ENCODE data around the gene GRIP1. TPM values are rescaled to one million over a fixed set of nuclear protein-coding genes. Genes with fewer than 3 reads are reported as not detected.
A peak's percentile ranks its signal among the peaks of the same experiment; 100 is the strongest.

GRIP1 gene
- polyA plus RNA-seq, 4 donors = 20.0 to 31.7 (median 21.5) TPM

DNA sequence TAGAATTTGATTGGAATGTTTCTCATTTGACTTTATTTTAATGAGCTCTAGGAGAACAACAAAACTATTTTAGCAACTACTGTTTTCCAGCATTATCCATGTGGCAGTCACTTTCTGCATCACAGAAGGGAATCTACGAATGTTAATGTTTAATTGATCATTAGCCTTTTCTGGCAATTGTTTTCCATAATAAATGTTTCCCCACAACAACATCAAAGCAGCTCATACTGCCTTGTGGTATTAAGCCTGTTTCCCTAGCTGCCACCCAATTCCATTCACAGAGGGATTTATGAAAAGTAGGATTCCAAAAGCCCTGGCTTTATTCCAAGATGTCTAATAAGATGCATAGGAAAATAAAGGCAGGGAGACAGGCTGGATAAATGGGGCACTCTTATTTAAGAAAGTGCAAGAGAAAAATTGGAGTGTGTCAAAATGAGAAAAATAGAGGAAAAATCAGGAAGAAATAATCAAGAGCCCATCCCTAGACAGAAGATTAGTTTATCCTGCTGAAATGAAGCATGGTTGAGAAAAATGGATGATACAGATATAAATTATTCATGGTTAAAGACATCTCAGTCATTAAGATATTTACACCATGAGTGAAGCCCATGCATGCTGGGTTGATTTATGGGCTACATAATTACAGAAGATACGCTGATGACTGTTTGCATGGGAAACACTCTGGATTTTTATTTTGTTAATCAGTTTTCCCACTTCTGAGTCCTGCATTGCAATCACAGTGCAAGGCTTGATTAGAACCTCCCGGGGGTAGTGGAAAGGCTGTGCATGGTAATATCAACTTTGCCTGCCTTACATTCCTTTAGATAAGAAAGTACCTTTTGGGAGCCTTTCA, 196.3 kb downstream of the GRIP1 start:
- DNase-seq (ENCODE audit: low read depth in 4 of 4, low spot score in 3 of 4) = no peak

- DNase-seq (ENCODE audit: low read depth in 4 of 4, low spot score in 3 of 4) = no peak
These were observed 210.9 kb downstream of the GRIP1 start for GRCh38 chr12:66467932-66468331.

DNA sequence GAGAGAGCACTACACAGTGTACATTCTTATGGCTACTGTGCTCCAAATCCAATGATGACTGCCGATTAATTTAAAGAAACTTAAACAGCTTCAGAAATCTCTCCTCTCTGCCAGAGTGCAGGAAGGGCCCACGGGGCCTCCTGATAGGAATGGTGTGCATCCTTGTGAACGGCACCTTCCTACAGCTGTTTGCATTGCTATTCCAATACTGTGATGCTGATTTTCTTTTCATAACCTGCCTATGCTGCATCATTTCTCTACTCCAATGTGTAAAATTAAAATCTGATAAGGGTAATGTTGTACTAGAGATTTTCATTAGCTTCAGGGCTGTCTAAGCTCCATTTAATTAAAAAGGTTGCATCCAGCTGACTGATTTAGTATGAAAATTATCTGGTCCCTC, 217.5 kb downstream of the GRIP1 start:
- DNase-seq (ENCODE audit: low read depth in 4 of 4, low spot score in 3 of 4) = no peak

DNA sequence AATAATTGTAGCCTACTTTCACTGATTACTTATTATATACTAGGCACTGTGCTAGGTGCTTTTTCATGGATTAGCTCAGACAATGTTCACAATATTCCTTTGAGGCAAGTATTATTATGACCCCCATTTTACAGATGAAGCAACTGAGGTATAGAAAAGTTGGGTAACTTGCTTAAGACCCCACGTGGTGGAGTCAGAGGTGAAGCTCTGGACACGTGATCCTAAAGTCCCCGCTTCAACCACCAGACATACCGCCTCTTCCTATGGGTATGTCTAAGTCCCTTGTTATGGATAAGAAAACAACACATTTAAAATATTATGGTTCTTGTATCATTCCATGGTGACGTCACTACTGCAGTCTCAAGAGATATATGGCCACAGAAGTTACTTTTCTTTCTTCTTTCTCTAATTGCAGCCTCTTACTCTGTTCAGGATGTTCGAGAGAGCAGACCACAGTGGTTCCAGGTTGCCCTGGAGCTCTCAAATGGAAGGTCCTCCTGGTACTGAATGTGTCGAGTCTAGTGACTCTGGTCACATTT, 218.9 kb downstream of the GRIP1 start:
- no peak for DNase-seq (ENCODE audit: low read depth in 4 of 4, low spot score in 3 of 4)

DNA sequence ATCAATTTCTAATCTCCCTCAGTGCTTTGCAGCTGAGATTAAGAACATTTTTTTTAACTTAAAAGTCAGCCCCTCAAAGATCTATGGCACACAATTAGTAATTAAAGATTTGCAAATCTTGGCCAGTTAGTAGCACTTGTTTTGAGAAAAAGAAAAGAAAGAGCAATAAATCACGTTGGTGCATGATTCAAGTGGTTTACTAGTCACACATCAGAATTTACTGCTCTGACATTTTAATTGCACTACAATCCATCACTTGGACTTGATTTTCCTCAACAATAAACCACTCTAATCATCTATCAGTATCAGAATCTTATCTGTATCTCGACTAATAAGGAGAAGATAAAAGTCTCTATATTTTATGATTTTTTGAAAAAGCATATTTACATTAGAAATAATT, 222.3 kb downstream of the GRIP1 start:
- no peak for DNase-seq (ENCODE audit: low read depth in 4 of 4, low spot score in 3 of 4)

DNA sequence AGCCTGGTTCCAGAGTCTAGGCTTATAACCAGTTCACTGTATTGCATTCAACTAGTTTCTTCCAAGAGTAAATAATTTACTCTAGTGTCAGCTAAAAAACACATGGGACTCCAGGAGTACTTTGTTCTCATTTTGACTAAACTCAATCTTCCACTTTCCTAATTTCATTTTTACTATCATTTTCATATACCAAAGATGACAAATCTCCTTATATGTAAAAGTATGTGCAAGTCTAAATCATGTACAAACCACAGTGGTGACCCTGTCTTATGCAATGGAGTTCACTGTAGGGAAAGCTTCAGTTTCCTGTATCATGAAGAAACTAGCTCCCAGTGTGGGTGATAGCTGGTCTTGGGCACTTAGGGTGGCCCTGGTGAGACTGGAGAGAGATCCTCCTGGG, 225.0 kb downstream of the GRIP1 start:
- DNase-seq (ENCODE audit: low read depth in 4 of 4, low spot score in 3 of 4) = no peak

- DNase-seq (ENCODE audit: low read depth in 4 of 4, low spot score in 3 of 4) = no peak
These were observed 225.8 kb downstream of the GRIP1 start for GRCh38 chr12:66453120-66453519.

- DNase-seq (ENCODE audit: low read depth in 4 of 4, low spot score in 3 of 4) = no peak
These were observed 229.3 kb downstream of the GRIP1 start for GRCh38 chr12:66449531-66449930.

DNA sequence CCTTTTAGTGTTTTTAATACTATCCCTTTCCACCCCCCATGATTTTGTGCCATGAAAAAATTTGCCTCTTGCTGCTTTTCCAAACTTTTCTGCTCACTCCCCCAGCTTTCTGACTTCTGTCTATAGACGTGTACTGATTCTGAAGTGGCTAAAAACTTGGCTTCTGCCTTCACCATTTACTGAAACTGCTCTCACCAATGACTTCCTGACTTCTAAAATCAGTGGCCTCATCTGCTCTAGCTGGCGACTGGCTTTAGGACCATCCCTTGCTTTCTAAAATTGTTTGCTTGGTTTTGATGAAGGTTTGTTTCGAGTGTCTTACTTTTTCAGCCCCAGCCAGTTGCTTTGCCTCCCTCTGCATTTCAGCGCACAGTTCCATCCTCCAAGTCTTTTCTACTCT, 231.2 kb downstream of the GRIP1 start:
- no peak for DNase-seq (ENCODE audit: low read depth in 4 of 4, low spot score in 3 of 4)

- DNase-seq (ENCODE audit: low read depth in 4 of 4, low spot score in 3 of 4) = no peak
These were observed 232.6 kb downstream of the GRIP1 start for GRCh38 chr12:66446276-66446675.

DNA sequence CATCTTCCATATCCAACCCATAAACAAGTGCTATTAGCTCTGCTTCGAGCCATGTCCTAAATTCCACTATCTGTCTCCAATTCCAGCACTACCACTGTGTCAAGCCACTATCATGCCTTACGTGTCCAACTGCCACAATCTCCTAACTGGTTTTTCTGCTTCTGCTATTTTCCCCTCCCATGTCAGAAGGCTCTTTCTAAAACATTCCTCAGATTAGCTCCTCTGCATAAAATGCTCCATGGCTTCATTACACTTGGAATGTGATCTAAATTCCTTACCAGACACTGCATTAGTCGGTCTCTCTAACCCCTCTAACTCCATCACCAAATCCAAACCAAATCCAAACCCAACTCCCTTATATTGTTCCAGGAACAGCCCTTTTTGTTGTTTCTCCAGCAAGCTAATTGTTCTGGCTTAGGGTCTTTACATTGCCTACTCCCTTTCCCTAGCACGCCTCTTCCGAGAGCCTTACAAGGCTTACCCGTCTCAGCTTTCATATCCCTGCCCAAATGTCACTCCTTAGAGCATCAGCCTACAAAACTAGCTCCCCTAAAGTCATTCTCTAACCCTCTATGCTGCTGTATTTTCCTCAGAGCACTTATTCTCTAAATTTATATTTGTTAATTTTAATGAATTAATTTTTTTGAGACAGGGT, 236.8 kb downstream of the GRIP1 start:
- no peak for DNase-seq (ENCODE audit: low read depth in 4 of 4, low spot score in 3 of 4)

DNA sequence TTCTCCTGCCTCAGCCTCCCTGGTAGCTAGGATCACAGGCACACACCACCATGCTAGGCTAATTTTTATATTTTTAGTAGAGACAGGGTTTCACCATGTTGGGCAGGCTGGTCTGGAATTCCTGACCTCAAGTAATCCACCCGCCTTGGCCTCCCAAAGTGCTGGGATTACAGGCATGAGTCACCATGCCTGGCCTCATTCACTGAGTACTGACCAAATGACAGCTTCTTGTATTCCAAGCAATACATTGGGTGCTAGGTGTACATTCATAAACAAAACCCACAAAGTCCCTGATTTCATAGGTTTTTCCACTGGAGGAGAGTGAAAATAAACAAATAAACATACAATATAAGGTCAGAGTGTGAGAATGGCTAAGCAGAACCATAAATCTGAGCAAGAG, 240.3 kb downstream of the GRIP1 start:
- DNase-seq (ENCODE audit: low read depth in 4 of 4, low spot score in 3 of 4) = no peak

DNA sequence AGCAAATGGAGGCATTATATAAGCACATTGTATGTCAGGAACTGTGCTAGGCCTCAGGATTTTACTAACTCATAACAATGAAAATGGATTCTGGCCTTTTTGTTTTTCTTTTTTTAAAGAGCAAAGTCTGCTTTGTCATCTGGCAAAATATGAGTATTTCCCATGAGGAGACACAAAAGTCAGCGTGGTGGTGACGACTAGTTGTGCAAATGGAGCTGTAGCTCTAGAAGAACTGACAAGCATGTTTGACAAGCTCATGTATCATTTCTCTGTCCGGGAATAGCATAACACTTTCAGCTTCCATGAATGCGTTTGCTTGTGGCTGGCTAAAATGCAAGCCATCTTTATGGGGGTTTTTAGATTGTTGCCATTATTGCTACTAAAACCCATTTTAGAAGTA, 248.8 kb downstream of the GRIP1 start:
- DNase-seq (ENCODE audit: low read depth in 4 of 4, low spot score in 3 of 4) = no peak

- DNase-seq (ENCODE audit: low read depth in 4 of 4, low spot score in 3 of 4) = no peak
These were observed 250.0 kb downstream of the GRIP1 start for GRCh38 chr12:66428870-66429269.

DNA sequence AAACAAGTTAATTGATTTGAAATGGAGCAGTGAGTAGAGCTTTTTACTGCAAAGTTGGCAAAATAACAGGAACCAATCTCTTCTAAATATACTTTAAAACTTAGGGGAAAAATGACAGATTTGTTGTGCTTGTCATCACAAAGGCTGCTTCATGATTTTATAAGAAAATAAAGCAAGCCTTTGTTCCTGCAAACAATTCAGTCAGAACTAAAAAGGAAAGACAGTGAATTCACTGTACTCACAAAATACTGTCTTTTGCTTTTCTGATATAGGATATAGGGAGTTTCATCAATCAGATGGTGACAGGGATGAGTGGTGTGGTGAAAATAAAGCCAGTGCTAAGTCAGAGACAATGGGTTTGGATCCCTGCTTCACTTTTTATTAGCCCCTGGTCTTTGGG, 250.6 kb downstream of the GRIP1 start:
- DNase-seq (ENCODE audit: low read depth in 4 of 4, low spot score in 3 of 4) = no peak

- no peak for DNase-seq (ENCODE audit: low read depth in 4 of 4, low spot score in 3 of 4)
These were observed 252.2 kb downstream of the GRIP1 start for GRCh38 chr12:66426696-66427095.

DNA sequence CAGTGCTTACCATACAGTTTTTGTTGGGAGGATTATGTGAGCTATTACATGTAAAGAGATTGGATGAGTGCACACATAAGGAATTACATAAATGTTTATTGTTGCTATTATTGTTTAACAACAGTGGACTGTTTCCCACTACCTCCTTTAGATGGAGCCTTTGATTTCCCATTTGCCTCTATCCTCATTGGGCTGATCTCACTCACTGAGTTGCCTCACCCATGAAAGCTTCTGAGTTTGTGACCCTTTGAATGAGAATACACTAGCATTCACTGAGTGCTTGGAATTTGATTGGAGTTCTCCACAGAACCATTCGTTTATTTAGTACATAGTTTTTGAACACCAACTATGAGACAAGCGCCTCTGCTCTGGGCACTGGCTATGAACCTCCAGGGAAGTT, 255.6 kb downstream of the GRIP1 start:
- no peak for DNase-seq (ENCODE audit: low read depth in 4 of 4, low spot score in 3 of 4)

DNA sequence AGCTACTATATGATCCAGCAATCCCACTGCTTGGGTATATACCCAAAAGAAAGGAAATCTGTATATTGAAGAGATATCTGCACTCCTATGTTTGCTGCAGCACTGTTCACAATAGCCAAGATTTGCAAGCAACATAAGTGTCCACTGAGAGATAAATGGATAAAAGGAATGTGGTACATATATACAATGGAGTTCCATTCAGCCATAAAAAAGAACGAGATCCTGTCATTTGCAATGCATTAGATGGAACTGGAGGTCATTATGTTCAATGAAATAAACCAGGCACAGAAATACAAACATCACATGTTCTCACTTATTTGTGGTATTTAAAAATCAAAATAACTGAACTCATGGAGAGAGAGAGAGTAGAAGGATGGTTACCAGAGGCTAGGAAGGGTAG, 260.0 kb downstream of the GRIP1 start:
- no peak for DNase-seq (ENCODE audit: low read depth in 4 of 4, low spot score in 3 of 4)

DNA sequence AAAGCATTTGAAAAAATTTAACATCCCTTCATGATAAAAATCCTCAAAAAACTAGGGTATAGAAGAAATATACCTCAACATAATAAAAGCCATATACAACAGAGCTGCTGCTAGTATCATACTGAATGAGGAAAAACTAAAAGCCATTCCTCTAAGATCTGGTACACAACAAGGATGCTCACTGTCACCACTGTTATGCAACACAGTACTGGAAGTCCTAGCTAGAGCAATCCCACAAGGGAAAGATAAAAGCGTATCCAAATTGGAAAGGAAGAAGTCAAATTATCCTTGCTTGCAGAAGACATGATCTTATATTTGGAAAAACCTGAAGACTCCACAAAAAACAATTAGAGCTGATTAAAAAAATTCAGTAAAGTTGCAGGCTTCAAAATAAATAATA, 261.7 kb downstream of the GRIP1 start:
- DNase-seq (ENCODE audit: low read depth in 4 of 4, low spot score in 3 of 4) = no peak

- peak in 2 of 4 donors; percentile 26 to 32 for DNase-seq (ENCODE audit: low read depth in 4 of 4, low spot score in 3 of 4)
These were observed 269.5 kb downstream of the GRIP1 start for GRCh38 chr12:66409195-66409871.

- DNase-seq (ENCODE audit: low read depth in 4 of 4, low spot score in 3 of 4) = no peak
These were observed 273.5 kb downstream of the GRIP1 start for GRCh38 chr12:66405395-66405794.
